Activated naive CD8-positive, alpha-beta T cell treated with anti-CD3 and anti-CD28 coated beads, Interleukin-2, amount 50 U/mL, for 16 hours (primary cell): ENCODE data around the gene DLG5.

Experiments used
- DNase-seq: peaks from one replicate; pipeline ENCODE4 v3.0.0-alpha.2; 2020; ENCODE audit warnings: low read depth, low spot score

DLG5 gene

DNA sequence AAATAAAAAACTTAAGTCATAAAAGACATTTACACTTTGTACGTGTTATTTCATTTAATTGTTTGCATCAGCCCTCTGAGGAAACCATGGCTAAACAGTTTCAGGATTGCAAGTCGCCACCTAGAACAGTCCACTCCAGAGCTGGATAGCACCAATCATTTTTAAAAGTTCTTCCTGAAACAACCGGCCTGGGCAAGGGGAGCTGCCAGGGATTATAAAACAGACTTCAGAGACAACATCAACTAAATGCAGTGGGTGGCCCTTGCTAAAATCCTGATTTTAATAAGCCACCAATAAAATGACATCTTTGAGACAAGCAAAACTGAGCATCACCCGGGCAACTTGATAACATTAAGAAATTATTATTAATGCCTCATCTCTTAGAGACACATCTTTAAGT is 13.5 kb downstream of the DLG5 start:
- no peak for DNase-seq

GRCh38 chr10:77912576-77912975 is 14.0 kb downstream of the DLG5 start:
- no peak for DNase-seq

DNA sequence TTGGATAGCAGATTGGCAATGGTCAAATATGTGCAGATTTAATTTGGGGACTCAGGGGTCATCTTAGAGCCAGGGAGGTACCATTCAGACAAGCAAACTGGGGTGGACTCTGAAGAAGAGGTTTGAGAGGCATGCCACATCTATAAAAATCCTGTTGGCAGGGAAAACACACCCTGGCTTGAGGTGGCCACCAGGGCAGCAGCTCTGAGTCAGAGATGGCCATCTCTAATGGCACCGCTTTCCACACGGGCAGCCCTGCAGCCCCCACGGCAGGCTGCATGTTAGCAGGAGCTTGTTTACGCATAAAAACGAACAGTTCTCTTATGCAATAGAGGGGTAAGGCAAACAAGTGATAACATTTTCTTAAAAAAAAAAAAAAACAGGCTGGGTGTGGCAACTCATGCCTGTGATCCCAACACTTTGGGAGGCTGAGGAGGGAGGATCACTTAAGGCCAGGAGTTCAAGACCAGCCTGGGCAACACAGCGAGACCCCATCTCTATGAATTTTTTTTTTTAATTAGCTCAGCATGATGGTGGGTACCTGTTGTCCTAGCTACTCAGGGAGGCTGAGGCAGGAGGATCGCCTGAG is 14.9 kb downstream of the DLG5 start:
- no peak for DNase-seq

- no peak for DNase-seq
Measured at GRCh38 chr10:77910524-77911145, 15.9 kb downstream of the DLG5 start.

DNA sequence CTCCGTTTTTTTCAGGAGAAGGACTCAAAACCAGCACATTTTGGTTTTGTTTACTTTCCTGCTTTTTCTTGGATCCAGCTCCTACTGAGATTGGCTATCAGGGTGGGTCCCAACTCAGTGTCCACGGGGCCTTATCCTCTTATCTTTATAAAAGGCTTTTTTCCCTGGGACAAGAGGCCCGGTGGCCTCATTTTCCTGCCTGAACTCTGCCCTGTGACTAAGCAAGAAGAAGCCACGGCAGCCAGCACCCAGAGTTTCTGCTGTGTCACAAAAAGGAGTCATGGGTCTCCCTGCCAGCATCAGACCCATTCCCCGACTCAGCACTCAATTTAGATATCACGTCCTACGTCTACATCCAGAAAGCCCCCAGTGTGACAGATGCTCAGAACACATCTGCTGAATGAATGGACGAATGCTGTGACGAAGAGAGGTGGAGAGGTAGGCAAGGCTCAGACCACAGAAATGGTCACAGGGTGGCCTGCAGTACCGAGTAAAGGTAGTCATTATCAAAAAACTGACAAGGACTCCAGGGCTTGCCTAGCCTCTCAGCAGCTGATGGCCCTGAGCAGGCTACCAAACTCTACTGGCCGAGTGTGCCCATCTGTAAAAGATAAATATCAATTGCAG is 16.7 kb downstream of the DLG5 start:
- DNase-seq: no peak

- DNase-seq: no peak
Measured at GRCh38 chr10:77909021-77909748, 17.4 kb downstream of the DLG5 start.

DNA sequence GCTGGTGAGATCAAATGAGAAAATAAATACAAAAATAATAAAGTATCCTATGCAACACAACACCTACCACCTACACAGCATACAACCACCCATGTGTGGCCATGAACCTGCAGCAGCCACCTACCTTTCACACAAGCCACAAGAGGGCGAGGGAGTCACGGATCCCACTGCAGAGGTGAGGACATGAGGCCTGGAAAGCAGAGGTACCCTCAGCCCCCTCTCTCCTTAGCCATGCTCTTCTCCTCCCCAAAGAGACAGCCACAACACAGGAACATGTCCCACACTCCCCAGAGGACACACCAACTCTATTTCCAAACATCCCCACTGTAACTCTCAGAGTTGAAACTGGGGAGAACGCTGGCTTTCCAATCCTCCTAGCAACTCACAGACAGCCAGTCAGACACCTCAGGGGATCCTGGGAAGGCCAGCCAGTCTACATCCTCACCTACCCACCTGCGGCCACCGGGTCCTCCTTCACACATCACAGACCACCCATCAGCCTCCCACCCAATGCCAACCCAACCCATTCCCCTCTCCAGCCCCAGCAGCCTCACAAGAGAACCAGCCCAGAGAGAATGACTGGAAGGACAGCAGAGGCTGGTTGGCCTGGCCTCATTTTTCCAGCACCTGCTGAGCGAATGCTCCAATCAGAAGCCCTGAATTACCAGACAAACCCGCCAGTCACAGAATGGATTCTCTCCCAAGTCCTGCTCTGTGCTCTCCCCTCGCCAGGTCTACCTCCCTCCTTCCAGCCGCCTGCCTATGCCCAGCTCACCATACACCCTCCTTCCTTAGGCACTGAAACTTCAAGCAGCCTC is 18.4 kb downstream of the DLG5 start:
- no peak for DNase-seq

GRCh38 chr10:77907462-77907861 is 19.1 kb downstream of the DLG5 start:
- DNase-seq: no peak

GRCh38 chr10:77906951-77907421 is 19.6 kb downstream of the DLG5 start:
- no peak for DNase-seq

DNA sequence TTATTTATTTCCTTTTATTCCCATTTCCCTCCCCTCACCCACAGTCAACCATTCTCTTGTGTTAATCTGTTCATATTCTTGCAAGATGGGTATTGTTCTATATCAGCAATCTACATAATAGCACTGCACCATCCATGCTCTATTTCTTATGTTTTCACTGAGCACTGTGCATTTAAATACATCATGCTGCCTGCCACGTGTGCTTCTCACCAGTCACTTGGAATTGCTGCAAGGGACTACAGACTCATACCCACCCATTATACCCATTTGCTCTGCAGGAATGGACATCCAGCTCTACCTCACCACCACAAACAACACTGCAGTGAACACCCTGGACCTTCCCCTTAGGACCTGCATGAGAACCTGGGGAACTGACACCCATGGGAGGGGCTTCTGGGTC is 20.8 kb downstream of the DLG5 start:
- no peak for DNase-seq

DNA sequence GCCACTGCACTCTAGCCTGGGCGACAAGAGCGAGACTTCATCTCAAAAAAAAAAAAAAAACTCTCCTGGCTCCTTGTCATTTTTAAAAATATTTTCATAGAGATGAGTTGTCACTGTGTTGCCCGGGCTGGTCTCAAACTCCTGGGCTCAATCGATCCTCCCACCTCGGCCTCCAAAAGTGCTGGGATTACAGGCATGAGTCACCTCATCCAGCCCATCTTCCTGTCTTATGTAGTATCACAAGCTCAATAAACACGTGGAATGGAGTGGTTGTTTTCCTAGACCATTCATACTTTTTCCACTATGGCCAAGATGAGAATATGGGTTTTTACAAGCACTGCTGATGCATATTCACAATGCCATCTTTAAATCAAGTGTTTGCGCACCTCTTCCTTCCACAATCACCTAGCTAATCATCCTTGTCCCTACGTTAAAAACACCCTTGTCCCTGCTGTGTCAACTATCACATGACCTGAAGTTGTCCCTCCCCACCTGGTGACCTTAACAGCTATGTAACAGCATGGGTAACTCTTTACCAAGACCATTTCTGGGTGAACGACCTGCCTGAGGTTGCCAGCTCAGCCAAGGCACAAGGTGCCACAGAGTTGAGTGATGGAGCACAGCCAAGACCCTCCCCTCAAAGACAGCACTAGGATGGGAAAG is 21.3 kb downstream of the DLG5 start:
- no peak for DNase-seq

DNA sequence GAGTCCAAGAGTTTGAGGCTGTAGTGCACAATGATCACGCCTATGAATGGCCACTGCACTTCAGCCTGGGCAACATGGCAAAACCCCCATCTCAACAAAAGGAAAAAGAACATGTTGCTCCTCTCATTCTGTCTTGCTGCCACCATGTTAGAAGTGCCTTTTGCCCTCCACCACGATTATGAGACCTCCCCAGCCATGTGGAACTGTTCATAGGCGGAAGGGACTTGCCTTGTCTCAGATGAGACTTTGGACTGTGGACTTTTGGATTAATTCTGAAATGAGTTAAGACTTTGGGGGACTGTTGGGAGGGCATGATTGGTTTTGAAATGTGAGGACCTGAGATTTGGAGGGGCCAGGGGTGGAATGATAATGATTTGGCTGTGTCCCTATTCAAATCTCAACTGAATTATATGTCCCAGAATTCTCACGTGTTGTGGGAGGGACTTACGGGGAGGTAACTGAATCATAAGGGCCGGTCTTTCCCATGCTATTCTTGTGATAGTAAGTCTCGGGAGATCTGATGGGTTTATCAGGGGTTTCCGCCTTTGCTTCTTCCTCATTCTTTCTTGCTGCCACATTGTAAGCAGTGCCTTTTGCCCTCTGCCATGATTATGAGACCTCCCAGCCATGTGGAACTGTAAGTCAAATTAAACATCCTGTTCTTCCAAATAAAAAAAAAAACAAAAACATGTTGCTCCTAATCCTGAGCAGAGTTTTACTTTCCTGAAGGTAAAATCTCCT is 22.3 kb downstream of the DLG5 start:
- no peak for DNase-seq

DNA sequence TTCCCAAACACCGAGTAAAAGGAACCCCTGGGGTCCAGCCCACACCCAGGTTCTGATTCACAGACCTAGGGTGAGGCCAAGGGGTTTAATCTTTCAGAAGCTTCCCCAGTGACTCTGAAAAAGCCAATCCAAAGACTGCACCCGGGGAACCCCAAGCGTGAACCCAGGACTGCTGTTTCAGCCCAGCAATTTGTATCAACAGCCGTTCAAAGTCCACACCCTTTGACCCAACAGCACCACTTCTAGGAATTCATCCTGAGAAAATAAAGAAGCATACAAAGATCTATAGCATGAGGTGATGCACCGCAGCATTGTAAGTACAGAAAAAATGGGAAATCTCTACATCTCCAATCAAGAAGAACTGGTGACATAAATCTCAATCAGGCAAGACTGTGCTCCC is 24.4 kb downstream of the DLG5 start:
- no peak for DNase-seq

- DNase-seq: no peak
Measured at GRCh38 chr10:77901743-77902142, 24.8 kb downstream of the DLG5 start.

GRCh38 chr10:77899690-77900089 is 26.9 kb downstream of the DLG5 start:
- DNase-seq: no peak

DNA sequence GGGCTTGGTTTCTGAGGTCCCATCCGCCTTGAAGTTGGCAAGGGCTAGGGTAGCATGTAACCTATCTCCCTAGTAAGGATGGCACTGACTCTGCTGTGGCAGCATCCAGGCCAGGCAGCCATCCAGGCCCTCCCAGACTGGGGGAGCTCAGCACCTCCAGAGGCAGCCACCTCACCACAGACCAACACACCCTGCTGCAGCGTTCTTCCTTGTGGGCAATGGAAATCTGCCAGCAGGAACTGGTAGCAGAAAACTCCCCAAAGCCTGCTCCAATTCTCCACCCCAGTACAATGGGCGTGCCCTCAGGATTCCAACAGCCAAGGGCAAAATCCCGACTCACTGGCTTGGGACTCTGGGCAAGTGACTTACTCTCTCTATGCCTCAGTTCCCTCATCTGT is 27.5 kb downstream of the DLG5 start:
- DNase-seq: no peak

- DNase-seq: no peak
Measured at GRCh38 chr10:77898323-77899079, 28.1 kb downstream of the DLG5 start.

GRCh38 chr10:77896058-77896457 is 30.5 kb downstream of the DLG5 start:
- DNase-seq: no peak

DNA sequence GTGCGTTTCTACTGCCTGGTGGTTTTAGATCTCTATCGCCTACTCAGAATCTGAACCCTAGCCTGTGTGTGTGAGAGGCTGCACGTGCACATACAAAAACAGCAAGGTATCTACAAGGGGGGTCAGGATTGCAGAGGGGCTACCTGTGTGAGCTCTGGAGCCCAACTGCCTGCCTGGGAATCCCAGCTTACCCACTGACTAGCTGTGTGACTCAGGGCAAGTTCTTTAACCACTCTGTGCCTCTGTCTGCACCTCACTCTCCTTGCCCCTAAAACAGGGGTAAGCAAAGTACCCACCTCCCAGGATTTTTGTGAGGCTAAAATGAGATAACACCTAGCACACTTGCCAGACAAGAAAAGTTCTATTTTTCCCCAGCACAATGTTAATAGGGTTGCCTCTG is 32.5 kb downstream of the DLG5 start:
- no peak for DNase-seq

DNA sequence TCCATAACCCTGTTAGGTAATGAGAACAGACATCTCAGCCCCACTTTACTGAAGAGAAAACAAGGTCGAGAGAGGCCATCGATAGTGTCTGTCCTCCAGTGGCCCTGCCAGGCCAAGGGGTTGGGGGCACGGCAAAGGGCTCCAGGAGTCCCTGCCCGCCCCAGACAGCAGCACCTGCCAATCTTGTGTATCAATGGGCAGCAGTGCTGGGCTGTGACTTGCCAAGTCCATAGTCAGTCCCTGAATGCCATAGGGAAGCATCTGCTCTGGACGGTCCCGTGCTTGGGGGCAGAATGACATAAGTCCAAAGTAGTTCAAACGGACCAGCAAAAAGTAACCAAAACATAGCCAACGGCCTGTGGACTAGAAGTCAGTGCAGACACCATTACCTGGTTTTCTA is 33.2 kb downstream of the DLG5 start:
- no peak for DNase-seq
